ENCODE results near the gene ADAMTSL2.

GRCh38 chr9:133583586-133583985 lies 49.1 kb downstream of the ADAMTSL2 start:
- no peak for TF ChIP-seq CTCF (IDR thresholded peaks at IDR 0.05)
- no peak for TF ChIP-seq EP300 (IDR thresholded peaks at IDR 0.05)
- TF ChIP-seq POLR2A (IDR thresholded peaks at IDR 0.05), result no peak

Data from tibial nerve (tissue), 4 donors.